Measurements from ENCODE around the gene AGK. TPM values are rescaled to one million over a fixed set of nuclear protein-coding genes. Genes with fewer than 3 reads are reported as not detected.

The AGK gene
- total RNA-seq, 2 experiments from 2014 or later, result 35.8 to 37.9 TPM

Other genes starting within 250 kb of the AGK start
- gene DENND11, start 150.8 kb downstream of the AGK start, total RNA-seq, result 10 to 100 TPM; 29.8 to 30.7 TPM
- gene WEE2, start 156.9 kb downstream of the AGK start, total RNA-seq, result not detected
- gene SSBP1, start 186.9 kb downstream of the AGK start, total RNA-seq, result 100 to 1,000 TPM; 202 to 230 TPM
- gene TAS2R3, start 212.7 kb downstream of the AGK start, total RNA-seq, result under 1 TPM; 0.69 to 0.96 TPM
- under 1 TPM; 0.38 to 0.40 TPM for gene TAS2R4, start 225.3 kb downstream of the AGK start, total RNA-seq
- gene TAS2R5, start 238.8 kb downstream of the AGK start, total RNA-seq, result under 1 TPM; 0.95 to 0.99 TPM